H9 (cell line): Measurements from ENCODE around the gene POLD1. TPM values are rescaled to one million over a fixed set of nuclear protein-coding genes. Genes with fewer than 3 reads are reported as not detected.

Source experiments
- DNase-seq: peaks from one replicate; pipeline ENCODE4 v3.0.0-alpha.2; 2017
- H2AFZ ChIP-seq: one replicate; pipeline ENCODE4 v1.6.1; 2013; ENCODE audit warnings: mild to moderate bottlenecking, low read length, control low read depth, moderate library complexity
- H2AK5ac ChIP-seq: 2 replicates; pipeline ENCODE4 v1.6.1; 2013; ENCODE audit warnings: low read length, control low read depth, mixed read lengths; ENCODE audit not compliant: insufficient read length
- H2BK120ac ChIP-seq: one replicate; pipeline ENCODE4 v1.6.1; 2013; ENCODE audit warnings: low read depth, mild to moderate bottlenecking, low read length, control low read depth, inconsistent platforms; ENCODE audit not compliant: poor library complexity, severe bottlenecking
- H2BK12ac ChIP-seq: 2 replicates; pipeline ENCODE4 v1.6.1; 2013; ENCODE audit warnings: low read length, control low read depth, mixed read lengths, low read depth; ENCODE audit not compliant: insufficient read length
- H2BK15ac ChIP-seq: 2 replicates; pipeline ENCODE4 v1.6.1; 2013; ENCODE audit warnings: low read depth, low read length, control low read depth
- H2BK20ac ChIP-seq: one replicate; pipeline ENCODE4 v1.6.1; 2013; ENCODE audit warnings: low read depth, mild to moderate bottlenecking, low read length, control low read depth, inconsistent platforms; ENCODE audit not compliant: poor library complexity, severe bottlenecking
- H2BK5ac ChIP-seq: 2 replicates; pipeline ENCODE4 v1.6.1; 2013; ENCODE audit warnings: low read length, control low read depth, mixed read lengths; ENCODE audit not compliant: insufficient read length
- H3K14ac ChIP-seq: 2 replicates; pipeline ENCODE4 v1.6.1; 2013; ENCODE audit warnings: low read length, control low read depth; ENCODE audit not compliant: insufficient read depth
- H3K18ac ChIP-seq: 2 replicates; pipeline ENCODE4 v1.6.1; 2013; ENCODE audit warnings: low read depth, mild to moderate bottlenecking, mixed read lengths, low read length, control low read depth; ENCODE audit not compliant: insufficient read length
- H3K23ac ChIP-seq: 2 replicates; pipeline ENCODE4 v1.6.1; 2013; ENCODE audit warnings: low read length, control low read depth, mixed read lengths, low read depth; ENCODE audit not compliant: insufficient read length
- H3K23me2 ChIP-seq: 2 replicates; pipeline ENCODE4 v1.6.1; 2013; ENCODE audit warnings: low read depth, mild to moderate bottlenecking, mixed read lengths, low read length, control low read depth; ENCODE audit not compliant: insufficient read length, poor library complexity, severe bottlenecking
- H3K27ac ChIP-seq: 2 replicates; pipeline ENCODE4 v1.5.1; 2013; ENCODE audit warnings: low read length, control low read depth, mixed read lengths, low read depth; ENCODE audit not compliant: insufficient read length
- H3K27me3 ChIP-seq: 2 replicates; pipeline ENCODE4 v1.6.1; 2013; ENCODE audit warnings: low read length, control low read depth, inconsistent platforms; ENCODE audit not compliant: insufficient read depth
- H3K4ac ChIP-seq: 2 replicates; pipeline ENCODE4 v1.6.1; 2013; ENCODE audit warnings: low read depth, mild to moderate bottlenecking, control low read depth, inconsistent platforms, low read length, moderate library complexity
- H3K4me1 ChIP-seq: 2 replicates; pipeline ENCODE4 v1.6.1; 2013; ENCODE audit warnings: low read length, control low read depth, inconsistent platforms; ENCODE audit not compliant: insufficient read depth
- H3K4me2 ChIP-seq: 2 replicates; pipeline ENCODE4 v1.6.1; 2013; ENCODE audit warnings: low read length, control low read depth, mixed read lengths; ENCODE audit not compliant: insufficient read length, insufficient read depth
- H3K56ac ChIP-seq: 2 replicates; pipeline ENCODE4 v1.6.1; 2013; ENCODE audit warnings: low read depth, mild to moderate bottlenecking, mixed read lengths, low read length, control low read depth; ENCODE audit not compliant: insufficient read length
- H3K79me1 ChIP-seq: 2 replicates; pipeline ENCODE4 v1.6.1; 2013; ENCODE audit warnings: low read depth, mild to moderate bottlenecking, moderate library complexity, low read length, control low read depth, inconsistent platforms; ENCODE audit not compliant: insufficient read depth, poor library complexity, severe bottlenecking
- H3K79me2 ChIP-seq: 2 replicates; pipeline ENCODE4 v1.6.1; 2013; ENCODE audit warnings: low read length, control low read depth, inconsistent platforms; ENCODE audit not compliant: insufficient read depth
- H3K9ac ChIP-seq: 2 replicates; pipeline ENCODE4 v1.6.1; 2013; ENCODE audit warnings: low read length, control low read depth, mixed read lengths; ENCODE audit not compliant: insufficient read length; ENCODE audit errors: extremely low read depth
- H3K9me3 ChIP-seq: one replicate; pipeline ENCODE4 v1.6.1; 2013; ENCODE audit warnings: low read depth, low read length, inconsistent platforms; ENCODE audit not compliant: control insufficient read depth
- H3T11ph ChIP-seq: one replicate; pipeline ENCODE4 v1.6.1; 2013; ENCODE audit warnings: mild to moderate bottlenecking, low read length, control low read depth, inconsistent platforms
- H4K20me1 ChIP-seq: one replicate; pipeline ENCODE4 v1.6.1; 2013; ENCODE audit not compliant: control insufficient read depth, insufficient read length, insufficient read depth
- H4K5ac ChIP-seq: 2 replicates; pipeline ENCODE4 v1.6.1; 2013; ENCODE audit warnings: low read depth, mild to moderate bottlenecking, mixed read lengths, low read length, control low read depth; ENCODE audit not compliant: insufficient read length
- H4K8ac ChIP-seq: replicated peaks from 2 replicates; pipeline ENCODE4 v1.6.1; 2013; ENCODE audit warnings: low read length, control low read depth, mixed read lengths, low read depth; ENCODE audit not compliant: insufficient read length
- H4K91ac ChIP-seq: 2 replicates; pipeline ENCODE4 v1.6.1; 2013; ENCODE audit warnings: low read depth, mild to moderate bottlenecking, moderate library complexity, mixed read lengths, low read length, control low read depth; ENCODE audit not compliant: insufficient read length
- H3K27ac Mint-ChIP-seq, 3 experiments: 2 replicates in 2 of 3; 3 replicates in 1 of 3; pipeline ENCODE4 v1.8.0; 2020 to 2021; ENCODE audit warnings: mixed read lengths in 3 of 3, mild to moderate bottlenecking in 1 of 3, moderate library complexity in 1 of 3
- H3K27me3 Mint-ChIP-seq: 2 replicates; pipeline ENCODE4 v1.8.0; 2021; ENCODE audit warnings: low read depth, mild to moderate bottlenecking, moderate library complexity, mixed read lengths
- H3K36me3 Mint-ChIP-seq, 3 experiments: 2 replicates in 2 of 3; 3 replicates in 1 of 3; pipeline ENCODE4 v1.8.0; 2020 to 2021; ENCODE audit warnings: low read depth in 3 of 3, mixed read lengths in 3 of 3; ENCODE audit not compliant: insufficient read depth in 1 of 3
- H3K4me1 Mint-ChIP-seq, 2 experiments: 2 replicates each; pipeline ENCODE4 v1.8.0; 2020; ENCODE audit warnings: mixed read lengths in 2 of 2
- H3K4me3 Mint-ChIP-seq, 2 experiments: 2 replicates in 1 of 2; 3 replicates in 1 of 2; pipeline ENCODE4 v1.8.0; 2020 to 2021; ENCODE audit warnings: mild to moderate bottlenecking in 2 of 2, mixed read lengths in 2 of 2, moderate library complexity in 1 of 2
- H3K9me3 Mint-ChIP-seq, 2 experiments: 2 replicates in 1 of 2; 3 replicates in 1 of 2; pipeline ENCODE4 v1.8.0; 2020; ENCODE audit warnings: mild to moderate bottlenecking in 2 of 2, mixed read lengths in 2 of 2, moderate library complexity in 1 of 2
- WGBS: extraction: QIAGEN DNeasy Blood & Tissue Kit; methylation state at CpG from one replicate; pipeline ENCODE4 v1.1.7; 2013; ENCODE audit warnings: missing lambda C conversion rate, low lambda C conversion rate, mixed read lengths; ENCODE audit not compliant: insufficient read length; ENCODE audit errors: extremely low coverage; 5-methylcytosine and 5-hydroxymethylcytosine counted together
- total RNA-seq: library from RNA; stranded (reverse); gene quantifications from 2 replicates; pipeline ENCODE4 v1.2.1, GENCODE V29; 2021
- TF ChIP-seq, protein P1 (sequence below): fragments of 200-600 bp; sonication (generic); conservative IDR thresholded peaks from 3 replicates; pipeline ENCODE4 v1.8.0; 2021; ENCODE audit warnings: antibody characterized with exemption, mild to moderate bottlenecking

The POLD1 gene
- total RNA-seq, 1 experiment from 2014 or later = 165 TPM

DNA sequence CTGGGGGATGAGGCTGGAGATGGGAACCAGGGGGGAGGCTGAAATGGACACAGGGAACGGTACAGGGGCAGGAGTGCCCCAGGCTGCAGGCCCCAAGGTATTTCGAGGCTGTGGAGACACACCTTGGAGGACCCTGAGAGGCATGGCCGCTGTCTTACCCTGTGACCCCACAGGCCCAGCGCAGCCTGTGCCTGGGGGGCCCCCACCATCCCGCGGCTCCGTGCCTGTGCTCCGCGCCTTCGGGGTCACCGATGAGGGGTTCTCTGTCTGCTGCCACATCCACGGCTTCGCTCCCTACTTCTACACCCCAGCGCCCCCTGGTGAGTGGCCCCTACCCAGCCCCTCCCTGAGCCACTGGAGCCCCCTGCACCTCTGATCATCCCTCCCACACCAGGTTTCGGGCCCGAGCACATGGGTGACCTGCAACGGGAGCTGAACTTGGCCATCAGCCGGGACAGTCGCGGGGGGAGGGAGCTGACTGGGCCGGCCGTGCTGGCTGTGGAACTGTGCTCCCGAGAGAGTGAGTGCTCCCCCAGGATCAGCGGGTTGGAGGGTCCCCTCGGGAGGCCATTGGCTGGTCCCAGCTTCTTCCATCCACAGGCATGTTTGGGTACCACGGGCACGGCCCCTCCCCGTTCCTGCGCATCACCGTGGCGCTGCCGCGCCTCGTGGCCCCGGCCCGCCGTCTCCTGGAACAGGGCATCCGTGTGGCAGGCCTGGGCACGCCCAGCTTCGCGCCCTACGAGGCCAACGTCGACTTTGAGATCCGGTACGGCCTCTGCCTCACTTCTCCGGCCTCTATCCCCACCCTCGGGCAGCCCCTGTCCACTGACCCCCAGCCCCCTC is 17.7 kb downstream of the POLD1 start:
- Histone ChIP-seq H3K4me2 (no peak overlapping the region), H2BK15ac (no peak overlapping the region), H2BK5ac (no peak overlapping the region), H3K27ac (no peak overlapping the region), H3K79me2 (no peaks in the 10 kb centered on the region), H4K5ac (no peak overlapping the region), H3K9me3 (no peaks in the 10 kb centered on the region), H2BK12ac (no peak overlapping the region), H2AFZ (no peak overlapping the region), H2BK20ac (no peak overlapping the region), H3K4me1 (no peaks in the 10 kb centered on the region), H4K8ac (no peak overlapping the region), H3T11ph (no peak overlapping the region), H3K27me3 (no peaks in the 10 kb centered on the region), H3K18ac (no peak overlapping the region), H2AK5ac (no peak overlapping the region), H3K23me2 (no peaks in the 10 kb centered on the region), H3K56ac (no peak overlapping the region), H3K4ac (no peak overlapping the region), H4K91ac (no peak overlapping the region), H3K23ac (no peak overlapping the region), H2BK120ac (no peak overlapping the region), H3K79me1 (no peaks in the 10 kb centered on the region), H3K14ac (no peak overlapping the region), H3K9ac (no peak overlapping the region), H4K20me1 (no peaks in the 10 kb centered on the region)
- H3K27me3 Mint-ChIP-seq = no peaks in the 10 kb centered on the region
- no peak overlapping the region for H3K27ac Mint-ChIP-seq
- peaks cover 32 to 61% (median 61%) of the 10 kb centered on the region in 3 experiments for H3K36me3 Mint-ChIP-seq
- TF ChIP-seq, protein P1, sequence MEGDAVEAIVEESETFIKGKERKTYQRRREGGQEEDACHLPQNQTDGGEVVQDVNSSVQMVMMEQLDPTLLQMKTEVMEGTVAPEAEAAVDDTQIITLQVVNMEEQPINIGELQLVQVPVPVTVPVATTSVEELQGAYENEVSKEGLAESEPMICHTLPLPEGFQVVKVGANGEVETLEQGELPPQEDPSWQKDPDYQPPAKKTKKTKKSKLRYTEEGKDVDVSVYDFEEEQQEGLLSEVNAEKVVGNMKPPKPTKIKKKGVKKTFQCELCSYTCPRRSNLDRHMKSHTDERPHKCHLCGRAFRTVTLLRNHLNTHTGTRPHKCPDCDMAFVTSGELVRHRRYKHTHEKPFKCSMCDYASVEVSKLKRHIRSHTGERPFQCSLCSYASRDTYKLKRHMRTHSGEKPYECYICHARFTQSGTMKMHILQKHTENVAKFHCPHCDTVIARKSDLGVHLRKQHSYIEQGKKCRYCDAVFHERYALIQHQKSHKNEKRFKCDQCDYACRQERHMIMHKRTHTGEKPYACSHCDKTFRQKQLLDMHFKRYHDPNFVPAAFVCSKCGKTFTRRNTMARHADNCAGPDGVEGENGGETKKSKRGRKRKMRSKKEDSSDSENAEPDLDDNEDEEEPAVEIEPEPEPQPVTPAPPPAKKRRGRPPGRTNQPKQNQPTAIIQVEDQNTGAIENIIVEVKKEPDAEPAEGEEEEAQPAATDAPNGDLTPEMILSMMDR = 0 out of 3 replicates have a peak, but pooled peaks have one; percentile 10
- H3K4me1 Mint-ChIP-seq = no peaks in the 10 kb centered on the region
- H3K4me3 Mint-ChIP-seq = no peak overlapping the region
- peak; percentile 33 for DNase-seq
- no CpG with 5 or more reads among the region's 48 CpGs for WGBS
- H3K9me3 Mint-ChIP-seq = no peaks in the 10 kb centered on the region
